Stimulated activated CD4-positive, alpha-beta T cell treated with anti-CD3 and anti-CD28 coated beads, Interleukin-2, amount 100 ng/mL, for 48 hours (primary cell): Measurements from ENCODE around the gene C11orf68.

Source experiments
- DNase-seq, 2 donors: peaks; one replicate each; pipeline ENCODE4 v3.0.0-alpha.2; 2020

The C11orf68 gene

GRCh38 chr11:65888163-65888814, 30.6 kb downstream of the C11orf68 start, which contains the start of gene FIBP:
TSS of gene FIBP (minus strand) at chr11:65888471. CDS start at chr11:65888418, 53 bp downstream.
- DNase-seq = peak; percentile 95 to 97

DNA sequence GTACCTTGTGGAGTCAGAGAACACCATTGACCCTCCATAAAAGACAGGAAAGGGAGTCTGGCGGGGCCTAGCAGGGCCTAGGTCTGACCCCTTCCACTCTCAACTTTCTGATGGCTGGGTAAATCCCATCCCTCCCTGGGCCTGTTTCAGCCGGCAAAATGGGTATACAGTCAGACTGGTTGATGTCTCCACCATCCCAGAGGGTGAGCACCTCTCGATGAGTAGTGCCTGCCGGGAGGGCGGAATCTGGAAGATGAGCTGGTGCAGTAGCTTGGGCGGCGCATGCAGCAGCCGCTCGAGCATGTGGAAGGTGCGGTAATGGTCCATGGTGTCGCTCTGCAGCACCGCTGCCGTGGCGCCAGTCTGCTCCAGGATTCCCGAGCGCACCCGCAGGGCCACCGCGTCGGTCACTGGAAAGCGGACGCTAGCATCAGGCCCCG, 31.1 kb downstream of the C11orf68 start:
- DNase-seq = no peak

GRCh38 chr11:65886826-65887722, 31.8 kb downstream of the C11orf68 start:
- DNase-seq = no peak

- no peak for DNase-seq
Observed at GRCh38 chr11:65885808-65886536, 32.9 kb downstream of the C11orf68 start.

DNA sequence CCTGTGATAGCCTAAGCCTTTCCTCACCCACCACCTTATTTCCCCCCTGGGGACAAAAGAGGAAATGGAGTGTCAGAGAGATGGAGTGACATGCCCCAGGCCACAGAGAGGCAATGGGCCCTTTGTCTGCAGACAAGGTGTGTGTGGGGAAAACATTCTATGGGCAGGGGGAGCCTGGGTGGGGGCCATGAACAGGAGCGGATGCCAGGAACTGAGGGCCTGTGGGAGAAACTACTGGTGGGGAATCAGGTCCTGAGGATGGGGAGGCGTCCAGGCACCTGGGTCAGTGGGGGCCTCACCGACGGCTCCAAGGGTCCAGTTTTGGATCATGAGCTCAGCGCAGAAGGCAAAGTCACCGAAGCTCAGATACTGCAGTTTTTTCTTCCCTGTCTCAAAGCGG, 33.6 kb downstream of the C11orf68 start:
- DNase-seq = no peak

GRCh38 chr11:65884716-65885092, 34.2 kb downstream of the C11orf68 start:
- peak; percentile 80 to 85 for DNase-seq

DNA sequence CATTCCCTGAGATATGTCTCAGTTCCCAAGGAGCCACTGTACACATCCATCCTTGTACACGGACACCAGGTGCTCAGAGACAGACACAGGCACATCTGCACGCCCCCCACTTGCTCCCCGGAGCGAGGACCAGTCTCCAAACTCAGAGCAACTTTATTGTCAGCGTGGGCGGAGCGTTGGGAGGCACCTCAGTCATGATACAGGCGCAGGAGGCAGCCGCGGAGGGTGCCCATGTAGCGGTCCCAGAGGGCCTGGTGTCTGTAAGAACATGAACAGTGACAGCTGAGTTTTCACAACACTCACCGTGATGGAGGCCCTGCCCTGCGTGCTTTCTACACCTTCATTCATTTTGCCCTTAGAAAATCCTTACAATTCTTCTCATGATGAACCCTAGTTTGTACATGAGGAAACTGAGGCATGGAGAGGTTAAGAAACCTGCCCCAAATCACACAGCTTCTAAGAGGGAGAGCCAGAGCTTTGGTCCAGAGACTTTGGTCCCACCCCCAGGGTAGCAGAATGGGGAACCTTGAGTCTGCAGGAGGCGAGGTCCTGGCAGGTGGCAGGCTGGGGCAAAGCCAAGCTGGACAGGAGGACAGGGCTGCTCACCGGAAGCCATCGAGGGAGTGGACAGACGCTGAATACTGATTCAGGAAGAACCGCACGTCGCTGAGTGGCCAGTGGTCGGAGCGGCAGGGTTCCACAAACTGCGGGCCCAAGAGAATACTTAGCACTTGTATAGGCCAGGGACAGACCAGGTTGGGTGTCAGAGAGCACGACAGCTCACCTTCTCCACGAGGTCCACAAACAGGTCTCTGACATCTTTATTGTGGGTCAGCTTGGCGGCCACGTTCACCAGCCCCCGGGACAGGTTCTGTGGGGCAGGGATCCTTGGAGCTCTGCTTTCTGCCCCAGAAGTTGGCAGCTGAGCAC, 34.8 kb downstream of the C11orf68 start:
- DNase-seq = no peak

GRCh38 chr11:65883058-65883761, 35.7 kb downstream of the C11orf68 start:
- no peak for DNase-seq

- no peak for DNase-seq
Observed at GRCh38 chr11:65882120-65883057, 36.5 kb downstream of the C11orf68 start.

DNA sequence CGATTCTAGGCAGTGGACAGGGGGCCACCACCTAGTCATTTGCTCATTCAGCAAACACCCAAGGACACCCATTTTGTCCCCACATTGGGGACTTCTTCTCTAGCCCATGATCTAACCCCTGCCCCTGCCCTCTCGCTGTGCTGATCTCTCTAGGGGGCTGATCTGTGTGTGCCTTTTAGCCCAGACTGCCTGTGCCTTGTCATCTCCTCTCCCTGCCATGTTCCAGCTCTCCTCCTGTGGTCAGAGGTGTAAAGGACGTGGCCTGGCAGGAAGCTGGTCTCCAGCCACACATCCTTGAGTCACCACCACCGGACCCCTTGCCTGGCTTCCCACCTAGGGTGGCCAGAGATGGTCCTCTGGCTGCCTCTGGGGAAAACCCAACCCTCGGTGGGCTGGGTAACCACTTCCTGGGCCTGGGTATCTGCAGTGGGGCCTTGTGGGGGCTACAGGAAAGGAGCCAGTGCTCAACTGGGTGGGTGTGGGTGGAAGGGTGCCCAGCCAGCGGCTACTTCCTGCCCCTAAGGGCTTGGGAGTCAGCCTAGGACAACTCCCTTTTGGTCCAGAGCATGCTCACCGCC, 37.9 kb downstream of the C11orf68 start:
- DNase-seq = no peak

DNA sequence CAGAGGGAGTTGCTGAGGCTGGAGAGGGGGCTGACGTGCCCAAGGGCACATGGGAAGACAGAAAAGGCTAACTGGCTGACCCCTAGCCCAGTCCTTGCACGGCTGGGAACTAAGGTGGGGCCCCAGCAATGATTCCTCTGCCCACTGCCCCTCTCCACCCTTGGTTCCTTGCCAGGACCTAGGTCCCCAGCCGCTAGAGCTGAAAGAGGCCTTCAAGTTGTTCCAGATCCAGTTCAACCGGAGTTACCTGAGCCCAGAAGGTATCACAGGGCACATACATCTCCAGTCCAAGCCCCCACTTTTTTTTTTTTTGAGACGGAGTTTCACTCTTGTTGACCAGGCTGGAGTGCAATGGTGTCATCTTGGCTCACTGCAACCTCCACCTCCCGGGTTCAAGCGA, 38.8 kb downstream of the C11orf68 start:
- no peak for DNase-seq

DNA sequence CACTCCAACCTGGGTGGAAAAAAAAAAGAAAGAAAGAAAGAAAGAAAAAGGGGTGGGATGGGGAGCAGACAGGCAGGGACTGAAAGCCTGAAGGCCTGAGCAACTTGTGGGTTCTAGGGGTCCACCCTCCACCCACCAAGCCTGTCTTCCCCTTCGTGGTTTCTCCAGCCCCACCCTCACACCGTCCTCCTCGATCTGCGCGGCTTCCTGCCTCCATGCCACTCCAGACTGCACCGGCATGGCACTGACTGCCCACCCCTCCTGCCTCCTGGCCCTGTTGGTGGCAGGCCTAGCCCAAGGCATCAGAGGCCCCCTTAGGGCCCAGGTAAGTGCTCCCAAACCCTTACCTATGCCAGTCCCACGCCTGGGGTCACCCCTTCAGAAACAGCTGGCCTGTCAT, 39.2 kb downstream of the C11orf68 start, which contains the start of gene CTSW:
TSS of gene CTSW (plus strand) at position 221 of the 400 bp plus-strand sequence. CDS start at position 239, 18 bp downstream.
- no peak for DNase-seq

- peak; percentile 98 to 99 for DNase-seq
Observed at GRCh38 chr11:65873318-65874156, 45.3 kb downstream of the C11orf68 start.

DNA sequence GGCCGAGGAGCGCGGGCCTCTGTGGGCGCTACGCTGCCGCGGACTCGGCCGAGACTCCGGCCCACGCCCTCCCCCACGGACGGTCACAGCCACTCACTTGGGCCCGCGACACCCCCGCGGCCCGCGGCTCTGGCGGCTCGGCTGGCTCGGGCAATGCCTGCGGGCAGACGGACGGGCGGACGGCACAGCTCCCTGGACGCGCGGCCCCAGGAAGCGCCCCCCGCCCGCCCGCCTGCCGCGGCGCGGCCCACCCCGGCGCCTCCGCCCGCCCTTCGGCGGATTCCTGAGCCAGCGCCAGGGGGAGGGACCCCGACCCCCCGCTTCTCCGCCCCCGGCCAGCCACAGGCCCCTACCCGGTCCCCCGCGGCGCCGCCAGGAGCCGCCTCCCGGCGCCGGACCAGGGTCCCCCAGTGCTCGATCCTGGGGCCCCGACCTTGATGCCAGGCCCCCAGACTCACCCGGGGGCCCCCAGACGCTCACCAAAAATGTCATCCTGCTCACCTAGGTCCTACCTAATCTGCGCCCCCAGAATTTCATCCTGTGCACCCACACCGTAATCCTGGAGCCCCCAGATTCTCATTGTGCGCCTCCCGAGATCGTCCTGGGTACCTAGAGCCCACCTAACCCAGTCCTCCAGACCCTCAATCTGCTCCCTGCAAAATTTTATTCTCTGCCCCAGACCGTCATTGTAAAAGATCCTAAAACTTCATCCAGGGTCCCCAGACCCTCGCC, 46.1 kb downstream of the C11orf68 start, which contains the start of gene EFEMP2:
TSS of gene EFEMP2 (minus strand) at position 215 of the 732 bp plus-strand sequence. CDS start 446 bp downstream, outside the sequence.
- no peak for DNase-seq

GRCh38 chr11:65871811-65872548, 46.9 kb downstream of the C11orf68 start:
- no peak for DNase-seq

DNA sequence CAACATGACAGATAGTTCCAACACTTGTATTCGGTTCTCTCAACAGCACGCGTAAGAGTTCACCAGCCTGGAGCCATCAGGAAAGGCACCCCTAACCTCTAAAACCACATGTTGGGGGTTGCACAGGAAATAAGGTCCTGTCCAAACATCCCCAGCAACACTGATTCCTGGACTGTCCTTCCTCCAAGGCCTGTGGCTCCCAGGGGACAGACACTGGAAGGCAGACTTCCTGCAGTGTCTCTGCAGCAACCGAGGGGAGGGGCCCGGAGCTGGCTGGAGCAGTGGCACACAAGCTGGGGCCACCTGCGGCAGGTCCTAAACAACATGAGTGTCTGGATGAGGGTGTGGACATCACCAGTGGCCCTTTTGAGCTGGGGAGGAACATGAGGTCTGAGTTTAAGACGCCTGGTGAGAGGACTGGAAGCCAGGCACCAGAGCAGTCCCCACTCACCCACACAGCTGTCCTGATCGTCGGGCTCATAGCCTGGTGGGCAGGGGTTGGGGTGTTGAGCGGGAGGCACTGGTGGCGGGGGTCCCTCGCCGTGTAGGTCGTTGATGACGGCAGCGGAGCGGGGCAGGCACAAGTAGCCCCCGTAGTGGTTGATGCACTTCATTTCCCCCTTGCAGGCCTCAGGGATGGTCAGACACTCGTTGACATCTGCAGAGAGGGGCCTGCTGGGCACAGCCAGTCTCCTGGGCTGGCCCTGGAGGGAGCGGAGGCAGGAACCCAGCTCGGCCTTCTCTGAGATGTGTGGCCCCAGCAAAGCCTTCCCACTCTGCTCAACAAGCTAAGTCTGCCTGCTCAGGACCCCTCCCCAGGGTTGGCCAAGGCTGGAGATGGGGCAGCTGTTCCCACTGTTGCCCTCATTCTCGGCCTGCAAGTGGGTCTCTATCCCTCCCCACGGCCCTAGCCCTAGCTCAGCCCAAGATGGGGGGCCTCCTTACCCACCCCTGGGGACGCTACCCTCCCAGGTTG, 47.9 kb downstream of the C11orf68 start:
- no peak for DNase-seq
